AG04450 (cell line): ENCODE results near the gene TAF6. TPM values are rescaled to one million over a fixed set of nuclear protein-coding genes. Genes with fewer than 3 reads are reported as not detected.

Source experiments
- CTCF ChIA-PET: fragments of 300-600, 350-600 bp; formaldehyde crosslinking; extraction: SDS; loops from one replicate; lab custom pipeline; 2022; ENCODE audit warnings: antibody characterized with exemption, inconsistent platforms; lab: Charles Lee
- POLR2A ChIA-PET: fragments of 350-600 bp; formaldehyde crosslinking; extraction: SDS; loops from one replicate; lab custom pipeline; 2021; ENCODE audit warnings: antibody characterized with exemption, inconsistent platforms; lab: Yijun Ruan, JAX
- DNase-seq: peaks from one replicate; pipeline ENCODE4 v3.0.0-alpha.2; 2011; ENCODE audit warnings: low read depth, low spot score
- H3K27ac ChIP-seq: one replicate; pipeline ENCODE4 v1.5.1; 2012; ENCODE audit warnings: low read depth, low read length, control low read depth
- H3K27me3 ChIP-seq: one replicate; pipeline ENCODE4 v1.6.0; 2012; ENCODE audit warnings: low read length; ENCODE audit not compliant: control insufficient read depth, insufficient read depth
- H3K4me3 ChIP-seq: 2 replicates; pipeline ENCODE4 v1.5.1; 2011; ENCODE audit warnings: mild to moderate bottlenecking, low read depth, low read length, control low read depth
- H3K9me3 ChIP-seq: 2 replicates; pipeline ENCODE4 v1.5.1; 2012; ENCODE audit warnings: low read length; ENCODE audit not compliant: control insufficient read depth, insufficient read depth
- polyA plus RNA-seq: library from polyadenylated mRNA; depleted of rRNA; stranded (reverse); fragments of >200 nt; gene quantifications from 2 replicates; pipeline ENCODE4 v1.2.3, GENCODE V29; 2011
- TF ChIP-seq, protein P1 (sequence below): IDR thresholded peaks from 2 replicates; pipeline ENCODE4 v1.5.1; 2011; ENCODE audit warnings: low read depth, low read length, control low read depth, inconsistent platforms

The TAF6 gene
- polyA plus RNA-seq, 1 experiment = 28.2 TPM

DNA sequence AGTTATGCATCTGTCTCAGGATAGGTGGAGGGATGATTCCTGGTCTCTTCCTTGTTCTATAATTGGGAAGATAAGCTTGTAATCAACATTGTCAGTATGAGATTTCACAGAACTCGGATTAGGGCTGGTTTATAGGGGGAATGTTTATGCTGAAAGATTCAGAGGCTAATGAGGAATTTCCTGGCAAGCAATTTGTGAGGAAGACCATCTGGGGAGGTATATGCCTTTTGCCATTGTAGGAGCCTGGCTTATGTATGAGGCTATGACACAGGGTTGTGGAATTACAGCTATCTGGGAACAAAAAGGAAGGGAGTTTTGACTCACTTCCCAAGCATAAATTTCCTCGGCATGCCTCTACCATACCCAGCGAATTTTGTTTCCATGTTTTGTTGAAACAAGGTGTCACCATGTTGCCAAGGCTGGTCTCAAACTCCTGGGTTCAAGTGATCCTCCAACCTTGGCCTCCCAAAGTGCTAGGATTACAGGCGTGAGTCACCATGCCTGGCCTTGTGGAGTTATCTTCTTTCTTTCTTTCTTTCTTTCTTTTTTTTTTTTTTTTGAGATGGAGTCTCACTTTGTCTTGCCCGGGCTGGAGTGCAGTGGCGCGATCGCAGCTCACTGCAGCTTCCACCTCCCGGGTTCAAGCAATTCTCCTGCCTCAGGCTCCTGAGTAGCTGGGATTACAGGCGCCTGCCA, 32.0 kb downstream of the TAF6 start:
- Histone ChIP-seq H3K27me3 (no peaks in the 10 kb centered on the region), H3K4me3 (no peak overlapping the region), H3K9me3 (no peaks in the 10 kb centered on the region; the same call in 1 of the 2 replicates), H3K27ac (peak overlapping the region; percentile 97)
- CTCF ChIA-PET = no interaction called here
- peak; percentile 98 for DNase-seq
- POLR2A ChIA-PET = interaction anchor here (0.6 to 5.2 kb wide), 5 partner anchors 8 to 342 kb away, joined by 3 to 67 read pairs (median 4); partner anchors contain the start of genes AP4M1 and MCM7
- TF ChIP-seq, protein P1, sequence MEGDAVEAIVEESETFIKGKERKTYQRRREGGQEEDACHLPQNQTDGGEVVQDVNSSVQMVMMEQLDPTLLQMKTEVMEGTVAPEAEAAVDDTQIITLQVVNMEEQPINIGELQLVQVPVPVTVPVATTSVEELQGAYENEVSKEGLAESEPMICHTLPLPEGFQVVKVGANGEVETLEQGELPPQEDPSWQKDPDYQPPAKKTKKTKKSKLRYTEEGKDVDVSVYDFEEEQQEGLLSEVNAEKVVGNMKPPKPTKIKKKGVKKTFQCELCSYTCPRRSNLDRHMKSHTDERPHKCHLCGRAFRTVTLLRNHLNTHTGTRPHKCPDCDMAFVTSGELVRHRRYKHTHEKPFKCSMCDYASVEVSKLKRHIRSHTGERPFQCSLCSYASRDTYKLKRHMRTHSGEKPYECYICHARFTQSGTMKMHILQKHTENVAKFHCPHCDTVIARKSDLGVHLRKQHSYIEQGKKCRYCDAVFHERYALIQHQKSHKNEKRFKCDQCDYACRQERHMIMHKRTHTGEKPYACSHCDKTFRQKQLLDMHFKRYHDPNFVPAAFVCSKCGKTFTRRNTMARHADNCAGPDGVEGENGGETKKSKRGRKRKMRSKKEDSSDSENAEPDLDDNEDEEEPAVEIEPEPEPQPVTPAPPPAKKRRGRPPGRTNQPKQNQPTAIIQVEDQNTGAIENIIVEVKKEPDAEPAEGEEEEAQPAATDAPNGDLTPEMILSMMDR = no peak

DNA sequence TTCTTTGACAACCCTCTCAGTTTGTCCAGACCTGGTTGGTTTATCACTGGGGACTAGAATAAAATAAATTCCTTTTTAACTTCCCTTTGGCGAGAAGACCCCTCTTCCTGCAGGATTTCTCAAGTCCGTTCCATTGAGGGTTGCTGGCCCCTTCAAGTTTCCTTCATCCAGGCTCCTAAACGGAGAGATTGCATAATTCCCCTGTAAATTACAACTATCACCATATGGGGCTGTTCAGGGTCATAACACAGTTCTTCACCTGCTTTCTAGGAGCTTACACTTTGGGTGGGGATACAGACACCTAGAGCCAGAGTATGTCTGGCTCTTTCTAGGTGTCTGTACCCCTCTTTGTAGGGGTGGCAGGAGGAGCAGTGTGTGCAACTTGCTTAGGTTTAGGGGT, 33.6 kb downstream of the TAF6 start:
- TF ChIP-seq, protein P1 = no peak

DNA sequence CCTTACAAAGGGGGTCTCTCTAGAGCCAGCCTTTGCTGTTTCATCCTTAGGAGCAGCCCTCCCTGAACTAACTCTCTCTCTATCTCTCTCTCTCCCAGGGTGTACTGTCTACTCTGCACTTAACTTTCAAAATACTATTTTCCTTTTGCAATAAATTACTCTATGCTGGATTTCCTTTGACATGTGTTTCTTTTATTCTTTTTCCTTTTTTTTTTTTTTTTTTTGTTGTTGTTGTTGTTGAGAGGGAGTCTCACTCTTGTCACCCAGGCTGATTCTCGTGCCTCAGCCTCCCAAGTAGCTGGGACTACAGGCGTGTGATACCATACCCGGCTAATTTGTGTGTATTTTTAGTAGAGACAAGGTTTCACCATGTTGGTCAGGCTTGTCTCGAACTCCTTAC, 36.2 kb downstream of the TAF6 start:
- ChIA-PET POLR2A (interaction anchor here (0.9 to 1.0 kb wide), 2 partner anchors 17 to 19 kb away, joined by 3 to 6 read pairs; no protein-coding TSS in a partner anchor), CTCF (interaction anchor here (0.8 to 2.3 kb wide), 13 partner anchors 12 to 169 kb away, joined by 3 to 13 read pairs (median 5); partner anchors contain the start of genes AP4M1 and MCM7)
- no peaks in the 10 kb centered on the region for H3K9me3 ChIP-seq
- H3K27me3 ChIP-seq = no peaks in the 10 kb centered on the region
- no peak overlapping the region for H3K4me3 ChIP-seq
- no peak for DNase-seq
- TF ChIP-seq, protein P1 = no peak
- H3K27ac ChIP-seq = peak overlapping the region; percentile 22

More for the DNA sequence above, 33.6 kb downstream of the TAF6 start:
- no peak for DNase-seq
- H3K27ac ChIP-seq = peak overlapping the region; percentile 31
- H3K9me3 ChIP-seq = no peaks in the 10 kb centered on the region; the same call in 1 of the 2 replicates
- no peaks in the 10 kb centered on the region for H3K27me3 ChIP-seq
- no peak overlapping the region for H3K4me3 ChIP-seq
- ChIA-PET CTCF (no interaction called here), POLR2A (no interaction called here)

DNA sequence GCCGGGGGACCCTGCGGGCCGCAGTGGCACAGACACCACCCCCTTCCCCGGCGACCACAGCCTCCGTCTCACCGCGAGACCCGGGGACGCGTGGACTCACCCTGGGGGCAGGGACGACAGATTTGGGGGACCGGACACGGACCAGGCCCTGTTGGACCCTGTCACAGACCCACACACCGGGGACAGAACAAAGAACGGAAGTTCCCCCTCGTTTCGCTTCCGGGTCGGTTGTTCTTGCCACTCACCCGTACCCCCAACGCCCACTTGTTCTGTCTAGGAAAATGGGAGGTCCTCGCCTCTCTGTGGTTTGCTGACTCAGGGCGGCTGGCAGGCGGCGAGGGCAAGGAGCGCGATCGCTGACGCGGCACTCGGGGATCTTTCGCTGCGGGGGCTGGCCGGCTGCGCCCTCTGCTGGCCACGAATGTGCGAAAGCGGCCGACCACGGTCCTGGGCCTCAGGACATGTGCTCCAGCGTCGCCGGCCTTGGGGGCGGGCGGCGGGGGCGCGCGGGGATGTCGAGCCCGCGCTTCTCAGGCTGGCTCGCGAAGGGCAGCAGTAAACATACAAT, 37.5 kb downstream of the TAF6 start, which contains the start of gene ZNF3:
Gene ZNF3, minus strand, starts transcription at position 189 of the 568 bp plus-strand sequence. CDS start 4,366 bp downstream, outside the sequence.
- Histone ChIP-seq H3K27me3 (no peaks in the 10 kb centered on the region), H3K4me3 (peak within 1 kb of the TSS; percentile 95), H3K27ac (peak within 1 kb of the TSS; percentile 84), H3K9me3 (peaks cover 8% of the 10 kb centered on the region)
- ChIA-PET POLR2A (interaction anchor here (0.9 to 1.1 kb wide), 2 partner anchors 20 to 32 kb away, joined by 3 to 4 read pairs; partner anchors contain the start of genes AP4M1, MCM7 and ZSCAN21), CTCF (interaction anchor here (0.7 to 2.3 kb wide), 8 partner anchors 11 to 167 kb away, joined by 3 to 13 read pairs (median 5); no protein-coding TSS in a partner anchor)
- TF ChIP-seq, protein P1 = peak; percentile 81
- DNase-seq = peak; percentile 99
